ENCODE measurements around the gene CRB2. TPM values are rescaled to one million over a fixed set of nuclear protein-coding genes. Genes with fewer than 3 reads are reported as not detected.

Gene CRB2
- total RNA-seq, 1 experiment from 2014 or later, result 0.07 TPM

DNA sequence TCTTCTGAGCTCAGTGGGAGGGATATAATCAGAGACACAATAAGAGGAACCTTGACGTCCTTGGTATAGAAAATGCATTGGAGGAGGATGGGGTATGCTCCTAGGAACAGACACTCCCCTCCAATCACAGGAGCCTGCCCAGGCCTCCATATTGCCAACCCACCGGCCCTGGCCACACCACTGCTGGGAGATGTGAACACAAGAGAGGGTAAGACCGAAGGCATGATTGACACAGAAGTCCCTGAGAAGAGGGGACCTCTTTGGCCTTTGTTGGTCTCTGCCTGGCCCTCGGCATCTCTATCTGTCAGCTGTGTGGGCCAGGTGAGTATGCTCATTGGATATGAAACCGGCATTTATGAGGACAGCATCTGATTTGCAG is 62.0 kb downstream of the CRB2 start:
- no peaks in the 10 kb centered on the region for H3K27me3 ChIP-seq (ENCODE audit: insufficient read depth, low read length)
- ChIA-PET RAD21 (ENCODE audit: low non-redundant PET in 1 of 2, low total read pairs in 2 of 2, uncharacterized antibody in 2 of 2, unreplicated experiment in 2 of 2) (no interaction called here), CTCF (no interaction called here), POLR2A (no interaction called here)
- ATAC-seq (0 out of 2 replicates have a peak, but pooled peaks have one; percentile 24), DNase-seq (ENCODE audit: low read depth, low spot score) (no peak)
- H3K9me2 ChIP-seq (ENCODE audit: insufficient read depth), result no peaks in the 10 kb centered on the region
- no peak overlapping the region for H3K4me2 ChIP-seq (ENCODE audit: low read length)
- no peaks in the 10 kb centered on the region for H3K4me1 ChIP-seq (ENCODE audit: control insufficient read depth in 1 of 2, insufficient read depth in 2 of 2, low read length in 2 of 2)
- no peak overlapping the region for H3K4me3 ChIP-seq (replicated peaks in 1 of 2; ENCODE audit: low read depth in 1 of 2, low read length in 2 of 2)
- BruUV-seq (replicated peaks), result no TSS peak
- no peak overlapping the region for H3K9ac ChIP-seq (ENCODE audit: low read length)
- no peaks in the 10 kb centered on the region for H3K79me2 ChIP-seq (ENCODE audit: insufficient read depth, low read length)
- H3K36me3 ChIP-seq (ENCODE audit: control insufficient read depth in 1 of 2, insufficient read depth in 2 of 2, low read length in 2 of 2), result no peaks in the 10 kb centered on the region
- intact Hi-C loops (cut with micrococcal nuclease), result no loop called here
- TF ChIP-seq SRF (IDR thresholded peaks at IDR 0.05; ENCODE audit: low read depth) (no peak), SP1 (IDR thresholded peaks at IDR 0.05; ENCODE audit: low read depth) (no peak), CBX3 (IDR thresholded peaks at IDR 0.05; ENCODE audit: low read depth) (no peak), ZFX (IDR thresholded peaks at IDR 0.05) (no peak), TCF7L2 (IDR thresholded peaks at IDR 0.05; ENCODE audit: borderline replicate concordance, extremely low read depth, insufficient read depth, insufficient read length) (no peak), ELF1 (IDR thresholded peaks at IDR 0.05; ENCODE audit: borderline replicate concordance, low read depth) (no peak), RAD21 (IDR thresholded peaks at IDR 0.05; ENCODE audit: low read depth) (no peak), EGR1 (IDR thresholded peaks at IDR 0.05; ENCODE audit: low read depth) (no peak), EZH2 (IDR thresholded peaks at IDR 0.05) (no peak), YY1 (IDR thresholded peaks at IDR 0.05; ENCODE audit: extremely low read depth, insufficient replicate concordance, low read depth, low read length) (no peak), CEBPB (IDR thresholded peaks at IDR 0.05; ENCODE audit: low read depth) (no peak), EZH2phosphoT487 (IDR thresholded peaks at IDR 0.05; ENCODE audit: borderline replicate concordance) (no peak), REST (IDR thresholded peaks at IDR 0.05; ENCODE audit: low read depth) (no peak), ZNF274 (IDR thresholded peaks at IDR 0.05; ENCODE audit: low read depth, low read length) (no peak), POLR2A (IDR thresholded peaks at IDR 0.05; ENCODE audit: borderline replicate concordance, extremely low read depth, insufficient read depth, insufficient read length) (no peak), POLR2AphosphoS5 (IDR thresholded peaks at IDR 0.05; ENCODE audit: low read depth, low read length) (no peak), MAX (IDR thresholded peaks at IDR 0.05) (no peak)
- TF ChIP-seq, protein P1, sequence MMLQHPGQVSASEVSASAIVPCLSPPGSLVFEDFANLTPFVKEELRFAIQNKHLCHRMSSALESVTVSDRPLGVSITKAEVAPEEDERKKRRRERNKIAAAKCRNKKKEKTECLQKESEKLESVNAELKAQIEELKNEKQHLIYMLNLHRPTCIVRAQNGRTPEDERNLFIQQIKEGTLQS (IDR thresholded peaks at IDR 0.05), result no peak
- TF ChIP-seq, protein P2, sequence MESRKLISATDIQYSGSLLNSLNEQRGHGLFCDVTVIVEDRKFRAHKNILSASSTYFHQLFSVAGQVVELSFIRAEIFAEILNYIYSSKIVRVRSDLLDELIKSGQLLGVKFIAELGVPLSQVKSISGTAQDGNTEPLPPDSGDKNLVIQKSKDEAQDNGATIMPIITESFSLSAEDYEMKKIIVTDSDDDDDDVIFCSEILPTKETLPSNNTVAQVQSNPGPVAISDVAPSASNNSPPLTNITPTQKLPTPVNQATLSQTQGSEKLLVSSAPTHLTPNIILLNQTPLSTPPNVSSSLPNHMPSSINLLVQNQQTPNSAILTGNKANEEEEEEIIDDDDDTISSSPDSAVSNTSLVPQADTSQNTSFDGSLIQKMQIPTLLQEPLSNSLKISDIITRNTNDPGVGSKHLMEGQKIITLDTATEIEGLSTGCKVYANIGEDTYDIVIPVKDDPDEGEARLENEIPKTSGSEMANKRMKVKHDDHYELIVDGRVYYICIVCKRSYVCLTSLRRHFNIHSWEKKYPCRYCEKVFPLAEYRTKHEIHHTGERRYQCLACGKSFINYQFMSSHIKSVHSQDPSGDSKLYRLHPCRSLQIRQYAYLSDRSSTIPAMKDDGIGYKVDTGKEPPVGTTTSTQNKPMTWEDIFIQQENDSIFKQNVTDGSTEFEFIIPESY (IDR thresholded peaks at IDR 0.05; ENCODE audit: extremely low read depth, insufficient replicate concordance, low read length), result no peak
- no peaks in the 10 kb centered on the region for H3K9me3 ChIP-seq (ENCODE audit: control insufficient read depth in 1 of 2, insufficient read depth in 1 of 2, low read depth in 1 of 2, low read length in 2 of 2)
- H4K20me1 ChIP-seq (ENCODE audit: insufficient read depth), result no peaks in the 10 kb centered on the region
- H2AFZ ChIP-seq (ENCODE audit: low read depth, low read length, poor library complexity, severe bottlenecking), result no peak overlapping the region
- no peak overlapping the region for H3K27ac ChIP-seq (ENCODE audit: low read depth, low read length)
